Large intestine (tissue), 12 donors: Measurements from ENCODE around the gene SIDT2. TPM values are rescaled to one million over a fixed set of nuclear protein-coding genes. Genes with fewer than 3 reads are reported as not detected.
"Not testable (repeated sequence)": the region's sequence is repeated elsewhere in the genome, so short reads cannot be mapped to it uniquely, and the experiment has no call there.

Experiments
- DNase-seq, 2 donors: peaks; one replicate each; pipeline versions ENCODE4 v3.0.0 to v3.0.0-alpha.2; 2013
- H3K27ac ChIP-seq: one replicate; pipeline ENCODE4 v1.5.1; 2013; ENCODE audit warnings: low read length
- H3K27me3 ChIP-seq: 2 replicates; pipeline ENCODE4 v1.6.1; 2013; ENCODE audit warnings: low read length; ENCODE audit not compliant: control insufficient read depth, insufficient read depth
- H3K36me3 ChIP-seq: 2 replicates; pipeline ENCODE4 v1.6.1; 2013; ENCODE audit warnings: low read length; ENCODE audit not compliant: control insufficient read depth, insufficient read depth
- H3K4me1 ChIP-seq: one replicate; pipeline ENCODE4 v1.6.1; 2013; ENCODE audit warnings: low read length; ENCODE audit not compliant: control insufficient read depth, insufficient read depth
- H3K4me3 ChIP-seq: one replicate; pipeline ENCODE4 v1.5.1; 2013; ENCODE audit warnings: low read length
- H3K9me3 ChIP-seq: one replicate; pipeline ENCODE4 v1.6.1; 2013; ENCODE audit warnings: mild to moderate bottlenecking, low read depth, low read length, moderate library complexity; ENCODE audit not compliant: control insufficient read depth
- WGBS: methylation state at CpG from one replicate; pipeline ENCODE4 v1.1.5; 2013; ENCODE audit warnings: low lambda C conversion rate; ENCODE audit not compliant: insufficient coverage; 5-methylcytosine and 5-hydroxymethylcytosine counted together
- long read RNA-seq, 11 donors: transcript quantifications; one replicate each; lab custom pipeline, GENCODE V29; 2026
- polyA plus RNA-seq: library from polyadenylated mRNA; unstranded; fragments of 120-200 nt; gene quantifications from one replicate; pipeline ENCODE4 v1.2.1, GENCODE V29; 2013

The SIDT2 gene
- 94.9 TPM for polyA plus RNA-seq
- long read RNA-seq, donor 1, full-length matches to known transcripts: 1 of 1 reads
- long read RNA-seq, donor 1, partial matches to known transcripts: 0 of 1 reads
- long read RNA-seq, donor 1, other reads (novel, unspliced or antisense): 0 of 1 reads
- long read RNA-seq, donor 2, full-length matches to known transcripts: 3 of 22 reads
- long read RNA-seq, donor 2, partial matches to known transcripts: 19 of 22 reads
- long read RNA-seq, donor 2, other reads (novel, unspliced or antisense): 0 of 22 reads
- long read RNA-seq, donor 3: 0 reads
- long read RNA-seq, donor 4: 0 reads
- long read RNA-seq, donor 5, full-length matches to known transcripts: 1 of 1 reads
- long read RNA-seq, donor 5, partial matches to known transcripts: 0 of 1 reads
- long read RNA-seq, donor 5, other reads (novel, unspliced or antisense): 0 of 1 reads
- long read RNA-seq, donor 6, full-length matches to known transcripts: 5 of 189 reads
- long read RNA-seq, donor 6, partial matches to known transcripts: 184 of 189 reads
- long read RNA-seq, donor 6, other reads (novel, unspliced or antisense): 0 of 189 reads
- long read RNA-seq, donor 7, full-length matches to known transcripts: 1 of 1 reads
- long read RNA-seq, donor 7, partial matches to known transcripts: 0 of 1 reads
- long read RNA-seq, donor 7, other reads (novel, unspliced or antisense): 0 of 1 reads
- long read RNA-seq, donor 8, full-length matches to known transcripts: 2 of 11 reads
- long read RNA-seq, donor 8, partial matches to known transcripts: 9 of 11 reads
- long read RNA-seq, donor 8, other reads (novel, unspliced or antisense): 0 of 11 reads
- long read RNA-seq, donor 9, full-length matches to known transcripts: 1 of 49 reads
- long read RNA-seq, donor 9, partial matches to known transcripts: 48 of 49 reads
- long read RNA-seq, donor 9, other reads (novel, unspliced or antisense): 0 of 49 reads
- long read RNA-seq, donor 10, full-length matches to known transcripts: 1 of 8 reads
- long read RNA-seq, donor 10, partial matches to known transcripts: 0 of 8 reads
- long read RNA-seq, donor 10, other reads (novel, unspliced or antisense): 7 of 8 reads
- long read RNA-seq, donor 11, full-length matches to known transcripts: 4 of 4 reads
- long read RNA-seq, donor 11, partial matches to known transcripts: 0 of 4 reads
- long read RNA-seq, donor 11, other reads (novel, unspliced or antisense): 0 of 4 reads

GRCh38 chr11:117178210-117179034, at the start of gene SIDT2:
SIDT2 (plus strand) TSS chr11:117178743; CDS start chr11:117179264, 521 bp downstream.
- no CpG with 5 or more reads among the region's 51 CpGs for WGBS
- DNase-seq: peak; percentile 94 to 97
- H3K36me3 ChIP-seq: peaks cover 15% of the 10 kb centered on the region
- peaks cover 20% of the 10 kb centered on the region for H3K4me1 ChIP-seq
- H3K9me3 ChIP-seq: no peaks in the 10 kb centered on the region
- peak within 1 kb of the TSS; percentile 90 for H3K4me3 ChIP-seq
- H3K27me3 ChIP-seq: no peaks in the 10 kb centered on the region
- peak within 1 kb of the TSS; percentile 94 for H3K27ac ChIP-seq

GRCh38 chr11:117130396-117130795, 48.1 kb upstream of the SIDT2 start:
- H3K9me3 ChIP-seq, H3K36me3 ChIP-seq, H3K4me1 ChIP-seq, H3K27me3 ChIP-seq, DNase-seq, H3K27ac ChIP-seq, H3K4me3 ChIP-seq: not testable (repeated sequence)
- WGBS: no CpG with 5 or more reads among the region's 7 CpGs

DNA sequence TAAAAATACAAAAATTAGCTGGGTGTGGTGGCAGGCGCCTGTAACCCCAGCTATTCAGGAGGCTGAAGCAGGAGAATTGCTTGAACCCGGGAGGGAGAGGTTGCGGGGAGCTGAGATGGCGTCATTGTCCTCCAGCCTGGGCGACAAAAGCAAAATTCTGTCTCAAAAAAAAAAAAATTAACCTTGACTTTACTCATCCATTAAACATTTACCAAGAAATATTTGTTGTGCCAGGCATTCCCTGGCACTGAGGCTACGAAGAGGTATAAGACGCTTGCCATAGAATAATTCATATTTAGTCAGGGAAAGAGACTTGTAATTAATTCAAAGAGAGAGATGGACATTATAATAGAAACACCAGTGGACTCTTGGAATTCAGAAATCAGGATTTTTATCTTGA, 47.7 kb upstream of the SIDT2 start:
- no peak overlapping the region for H3K4me3 ChIP-seq
- WGBS: no CpG with 5 or more reads among the region's 7 CpGs
- no peaks in the 10 kb centered on the region for H3K9me3 ChIP-seq
- DNase-seq: no peak
- no peaks in the 10 kb centered on the region for H3K4me1 ChIP-seq
- H3K27ac ChIP-seq: no peak overlapping the region
- H3K36me3 ChIP-seq: no peaks in the 10 kb centered on the region
- no peaks in the 10 kb centered on the region for H3K27me3 ChIP-seq

- H3K4me1 ChIP-seq: no peaks in the 10 kb centered on the region
- DNase-seq: no peak
- no CpG with 5 or more reads among the region's 3 CpGs for WGBS
- no peak overlapping the region for H3K4me3 ChIP-seq
- no peak overlapping the region for H3K27ac ChIP-seq
- no peaks in the 10 kb centered on the region for H3K9me3 ChIP-seq
- H3K27me3 ChIP-seq: no peaks in the 10 kb centered on the region
- no peaks in the 10 kb centered on the region for H3K36me3 ChIP-seq
Measured at GRCh38 chr11:117134431-117134830, 44.1 kb upstream of the SIDT2 start.

DNA sequence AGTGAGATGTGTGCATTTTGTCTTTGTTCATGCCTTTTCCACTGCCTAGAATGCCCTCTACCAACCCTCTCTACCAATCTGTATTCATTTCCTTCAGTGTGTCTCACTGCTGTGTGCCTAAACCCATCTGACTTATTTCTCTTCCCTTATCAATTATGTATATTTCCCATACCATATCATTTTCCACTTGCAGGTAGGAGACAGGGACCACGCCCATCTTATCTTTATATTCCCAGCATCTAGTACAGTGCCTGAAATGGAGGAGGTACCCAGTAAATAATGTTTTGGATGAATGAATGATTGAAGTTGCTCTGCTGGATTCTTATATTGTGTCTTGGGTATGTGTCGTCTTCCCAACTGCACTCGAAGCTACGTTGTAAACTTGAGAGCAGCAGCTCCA, 43.6 kb upstream of the SIDT2 start:
- H3K4me3 ChIP-seq, H3K9me3 ChIP-seq, H3K36me3 ChIP-seq, H3K4me1 ChIP-seq, H3K27me3 ChIP-seq, DNase-seq, H3K27ac ChIP-seq: not testable (repeated sequence)
- WGBS: no CpG with 5 or more reads among the region's 4 CpGs

- not testable (repeated sequence) for H3K36me3 ChIP-seq, H3K27ac ChIP-seq, H3K27me3 ChIP-seq, H3K4me1 ChIP-seq, H3K4me3 ChIP-seq, H3K9me3 ChIP-seq, DNase-seq
- no CpG with 5 or more reads among the region's 15 CpGs for WGBS
Measured at GRCh38 chr11:117137223-117138086, 41.1 kb upstream of the SIDT2 start.

- H3K36me3 ChIP-seq: peaks cover 17% of the 10 kb centered on the region
- peak; percentile 26 to 52 for DNase-seq
- no peaks in the 10 kb centered on the region for H3K27me3 ChIP-seq
- H3K9me3 ChIP-seq: no peaks in the 10 kb centered on the region
- H3K27ac ChIP-seq: peak overlapping the region; percentile 69
- no CpG with 5 or more reads among the region's 5 CpGs for WGBS
- H3K4me1 ChIP-seq: peaks cover 3% of the 10 kb centered on the region
- H3K4me3 ChIP-seq: peak overlapping the region; percentile 73
Measured at GRCh38 chr11:117143390-117143789, 35.2 kb upstream of the SIDT2 start.

- peak; percentile 95 to 98 for DNase-seq
- H3K36me3 ChIP-seq: peaks cover 21% of the 10 kb centered on the region
- no peaks in the 10 kb centered on the region for H3K27me3 ChIP-seq
- peaks cover 3% of the 10 kb centered on the region for H3K4me1 ChIP-seq
- peak within 1 kb of the TSS; percentile 73 for H3K4me3 ChIP-seq
- H3K27ac ChIP-seq: peak within 1 kb of the TSS; percentile 69
- WGBS: no CpG with 5 or more reads among the region's 48 CpGs
- no peaks in the 10 kb centered on the region for H3K9me3 ChIP-seq
Measured at GRCh38 chr11:117143871-117144476, 34.6 kb upstream of the SIDT2 start, which contains the start of gene PAFAH1B2. PAFAH1B2 (plus strand) TSS chr11:117144287; CDS start chr11:117152448, 8,161 bp downstream.
